Esophagus squamous epithelium (tissue), 4 donors: Measurements from ENCODE around the gene SLC39A1.

ENCODE experiments used
- POLR2A ChIP-seq, 4 donors: fragments of 450-650 bp; IDR thresholded peaks; one replicate each; pipeline ENCODE4 v1.6.1; 2017; ENCODE audit warnings: antibody characterized with exemption in 4 of 4, mild to moderate bottlenecking in 4 of 4, moderate library complexity in 3 of 4
- TF ChIP-seq, protein P1 (sequence below), 6 experiments: fragments of 450-650 bp in 4 of 6; fragments of 200-600 bp in 2 of 6; sonication (generic) in 2 of 6; IDR thresholded peaks; one replicate each; pipeline ENCODE4 v1.5.1; 2016 to 2019; ENCODE audit warnings: antibody characterized with exemption in 6 of 6, mild to moderate bottlenecking in 4 of 6, moderate library complexity in 4 of 6

DNA sequence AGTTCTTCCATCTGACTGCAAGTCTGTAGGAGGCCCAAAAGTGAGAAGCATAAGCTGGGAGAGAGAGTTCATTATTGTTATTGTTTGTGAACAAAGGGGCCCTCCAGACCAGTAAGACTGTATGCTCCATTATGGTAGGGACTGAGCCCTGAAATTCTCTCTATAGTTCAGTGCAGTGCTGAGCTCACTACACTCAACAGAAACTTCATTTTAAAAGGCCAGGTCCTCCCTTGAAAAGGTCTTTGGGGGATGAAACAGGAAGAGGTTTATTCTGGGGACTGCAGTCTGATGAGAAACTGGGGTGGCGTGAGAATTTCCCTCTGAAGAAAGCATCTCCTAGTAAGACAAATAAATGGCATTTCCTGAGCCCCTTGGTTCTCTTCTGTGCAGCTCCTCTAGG is 35.1 kb downstream of the SLC39A1 start:
- TF ChIP-seq, protein P1, sequence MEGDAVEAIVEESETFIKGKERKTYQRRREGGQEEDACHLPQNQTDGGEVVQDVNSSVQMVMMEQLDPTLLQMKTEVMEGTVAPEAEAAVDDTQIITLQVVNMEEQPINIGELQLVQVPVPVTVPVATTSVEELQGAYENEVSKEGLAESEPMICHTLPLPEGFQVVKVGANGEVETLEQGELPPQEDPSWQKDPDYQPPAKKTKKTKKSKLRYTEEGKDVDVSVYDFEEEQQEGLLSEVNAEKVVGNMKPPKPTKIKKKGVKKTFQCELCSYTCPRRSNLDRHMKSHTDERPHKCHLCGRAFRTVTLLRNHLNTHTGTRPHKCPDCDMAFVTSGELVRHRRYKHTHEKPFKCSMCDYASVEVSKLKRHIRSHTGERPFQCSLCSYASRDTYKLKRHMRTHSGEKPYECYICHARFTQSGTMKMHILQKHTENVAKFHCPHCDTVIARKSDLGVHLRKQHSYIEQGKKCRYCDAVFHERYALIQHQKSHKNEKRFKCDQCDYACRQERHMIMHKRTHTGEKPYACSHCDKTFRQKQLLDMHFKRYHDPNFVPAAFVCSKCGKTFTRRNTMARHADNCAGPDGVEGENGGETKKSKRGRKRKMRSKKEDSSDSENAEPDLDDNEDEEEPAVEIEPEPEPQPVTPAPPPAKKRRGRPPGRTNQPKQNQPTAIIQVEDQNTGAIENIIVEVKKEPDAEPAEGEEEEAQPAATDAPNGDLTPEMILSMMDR (IDR thresholded peaks at IDR 0.05) = no peak
- TF ChIP-seq POLR2A (IDR thresholded peaks at IDR 0.05) = no peak
